PC-3 (cell line): ENCODE results near the gene CHD5.

Experiments
- EZH2phosphoT487 ChIP-seq: fragments of 300-600 bp; sonication (generic); IDR thresholded peaks from 2 replicates; pipeline ENCODE4 v1.6.1; 2018; ENCODE audit warnings: mild to moderate bottlenecking, antibody characterized with exemption, low read length, borderline replicate concordance
- TF ChIP-seq, protein P1 (sequence below): fragments of 300-600 bp; sonication (generic); conservative IDR thresholded peaks from 2 replicates; pipeline ENCODE4 v1.5.1; 2017; ENCODE audit warnings: antibody characterized with exemption, low read depth, mild to moderate bottlenecking, low read length

GRCh38 chr1:6181347-6181770, 1.2 kb upstream of the CHD5 start:
- TF ChIP-seq, protein P1, sequence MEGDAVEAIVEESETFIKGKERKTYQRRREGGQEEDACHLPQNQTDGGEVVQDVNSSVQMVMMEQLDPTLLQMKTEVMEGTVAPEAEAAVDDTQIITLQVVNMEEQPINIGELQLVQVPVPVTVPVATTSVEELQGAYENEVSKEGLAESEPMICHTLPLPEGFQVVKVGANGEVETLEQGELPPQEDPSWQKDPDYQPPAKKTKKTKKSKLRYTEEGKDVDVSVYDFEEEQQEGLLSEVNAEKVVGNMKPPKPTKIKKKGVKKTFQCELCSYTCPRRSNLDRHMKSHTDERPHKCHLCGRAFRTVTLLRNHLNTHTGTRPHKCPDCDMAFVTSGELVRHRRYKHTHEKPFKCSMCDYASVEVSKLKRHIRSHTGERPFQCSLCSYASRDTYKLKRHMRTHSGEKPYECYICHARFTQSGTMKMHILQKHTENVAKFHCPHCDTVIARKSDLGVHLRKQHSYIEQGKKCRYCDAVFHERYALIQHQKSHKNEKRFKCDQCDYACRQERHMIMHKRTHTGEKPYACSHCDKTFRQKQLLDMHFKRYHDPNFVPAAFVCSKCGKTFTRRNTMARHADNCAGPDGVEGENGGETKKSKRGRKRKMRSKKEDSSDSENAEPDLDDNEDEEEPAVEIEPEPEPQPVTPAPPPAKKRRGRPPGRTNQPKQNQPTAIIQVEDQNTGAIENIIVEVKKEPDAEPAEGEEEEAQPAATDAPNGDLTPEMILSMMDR, result no peak
- no peak for TF ChIP-seq EZH2phosphoT487
